Smooth muscle cell of the brain vasculature (primary cell): Measurements from ENCODE around the gene CAPSL.
"Not testable (repeated sequence)": the region's sequence is repeated elsewhere in the genome, so short reads cannot be mapped to it uniquely, and the experiment has no call there.

Source experiments
- DNase-seq: peaks from one replicate; pipeline ENCODE4 v3.0.0-alpha.2; 2012; ENCODE audit warnings: low read depth, low spot score

CAPSL gene

DNA sequence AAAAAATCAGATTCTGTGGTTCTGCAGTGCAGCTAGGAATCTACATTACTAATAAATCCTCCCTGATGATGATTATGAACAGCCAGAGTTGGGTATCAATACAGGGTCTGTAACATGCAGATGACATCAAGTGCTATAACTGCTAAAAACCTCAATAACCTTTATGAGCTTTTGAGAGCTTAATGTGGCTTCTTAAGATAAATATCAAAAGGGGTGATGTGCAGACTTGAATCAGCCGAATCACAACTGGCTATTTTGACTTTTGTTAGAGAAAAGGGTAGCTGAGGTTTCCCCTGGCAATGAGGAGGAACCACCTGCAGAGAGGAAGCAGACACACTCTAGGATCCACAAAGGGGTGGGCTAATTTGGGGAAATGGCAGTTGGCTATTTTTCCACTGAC lies 30.2 kb downstream of the CAPSL start:
- DNase-seq = no peak

GRCh38 chr5:35904443-35905132 lies 33.8 kb downstream of the CAPSL start:
- no peak for DNase-seq

GRCh38 chr5:35903631-35904203 lies 34.7 kb downstream of the CAPSL start:
- no peak for DNase-seq

- no peak for DNase-seq
These were observed 36.3 kb downstream of the CAPSL start for GRCh38 chr5:35902046-35902672.

DNA sequence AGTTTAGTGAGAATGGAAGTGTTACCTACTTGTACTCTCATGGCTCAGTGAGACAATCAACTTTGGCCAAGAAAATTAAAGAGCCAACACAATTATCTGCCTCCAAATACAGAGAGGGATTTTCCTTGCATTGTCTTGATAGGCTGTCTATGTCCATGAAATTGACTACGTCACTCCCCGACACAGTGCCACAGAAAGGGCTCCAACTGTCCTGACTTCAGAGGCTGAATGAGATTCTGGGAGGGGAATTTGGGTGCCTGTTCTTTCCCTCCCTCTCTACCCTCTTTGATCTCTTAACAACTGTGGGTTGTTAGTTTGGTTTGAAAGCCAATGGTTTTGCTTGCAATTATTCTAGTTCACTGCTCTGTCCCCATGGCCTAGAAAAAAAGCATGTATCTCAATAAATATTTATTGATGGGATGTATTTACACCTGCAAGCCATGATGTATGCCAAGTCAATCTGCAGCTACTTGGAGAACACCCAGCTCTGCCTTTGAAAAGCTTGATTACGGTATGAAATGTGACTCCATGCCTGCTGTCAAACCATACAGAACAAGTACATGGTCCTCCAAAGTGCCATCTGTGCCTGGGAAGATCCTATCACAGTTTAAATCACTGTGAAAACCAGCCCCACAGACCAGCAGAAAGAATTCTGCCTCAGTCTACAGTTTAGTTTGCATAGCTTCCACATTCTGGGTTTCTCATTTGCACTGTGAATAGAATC lies 37.3 kb downstream of the CAPSL start:
- no peak for DNase-seq

- no peak for DNase-seq
These were observed 38.6 kb downstream of the CAPSL start for GRCh38 chr5:35899800-35900199.

- no peak for DNase-seq
These were observed 39.3 kb downstream of the CAPSL start for GRCh38 chr5:35898952-35899660.

DNA sequence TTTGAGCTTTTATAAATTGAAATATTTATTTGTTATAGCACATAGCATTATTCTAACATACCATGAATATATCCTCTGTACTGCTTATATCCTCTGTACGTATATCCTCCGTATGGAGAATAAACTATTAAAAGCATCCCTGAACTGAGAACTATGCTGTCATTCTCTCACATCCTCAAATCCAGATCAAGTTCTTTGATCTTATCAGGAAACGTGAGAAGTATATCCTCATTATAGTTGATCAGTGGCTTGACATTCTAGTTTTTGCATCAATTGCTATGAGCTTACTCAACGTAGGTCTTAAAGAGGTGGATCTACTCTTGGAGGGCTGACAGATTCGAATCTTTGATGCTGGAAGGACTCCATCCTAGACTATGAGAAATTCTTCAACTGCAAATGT lies 44.3 kb downstream of the CAPSL start:
- no peak for DNase-seq

DNA sequence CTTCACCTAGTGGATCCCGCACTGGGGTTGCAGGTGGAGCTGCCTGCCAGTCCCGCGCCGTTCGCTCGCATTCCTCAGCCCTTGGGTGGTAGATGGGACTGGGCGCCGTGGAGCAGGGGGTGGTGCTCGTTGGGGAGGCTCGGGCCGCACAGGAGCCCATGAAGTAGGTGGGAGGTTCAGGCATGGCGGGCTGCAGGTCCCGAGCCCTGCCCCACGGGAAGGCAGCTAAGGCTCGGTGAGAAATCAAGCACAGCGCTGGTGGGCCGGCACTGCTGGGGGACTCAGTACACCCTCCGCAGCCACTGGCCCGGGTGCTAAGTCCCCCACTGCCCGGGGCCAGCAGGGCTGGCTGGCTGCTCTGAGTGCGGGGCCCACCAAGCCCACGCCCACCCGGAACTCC lies 45.6 kb downstream of the CAPSL start:
- DNase-seq = not testable (repeated sequence)

DNA sequence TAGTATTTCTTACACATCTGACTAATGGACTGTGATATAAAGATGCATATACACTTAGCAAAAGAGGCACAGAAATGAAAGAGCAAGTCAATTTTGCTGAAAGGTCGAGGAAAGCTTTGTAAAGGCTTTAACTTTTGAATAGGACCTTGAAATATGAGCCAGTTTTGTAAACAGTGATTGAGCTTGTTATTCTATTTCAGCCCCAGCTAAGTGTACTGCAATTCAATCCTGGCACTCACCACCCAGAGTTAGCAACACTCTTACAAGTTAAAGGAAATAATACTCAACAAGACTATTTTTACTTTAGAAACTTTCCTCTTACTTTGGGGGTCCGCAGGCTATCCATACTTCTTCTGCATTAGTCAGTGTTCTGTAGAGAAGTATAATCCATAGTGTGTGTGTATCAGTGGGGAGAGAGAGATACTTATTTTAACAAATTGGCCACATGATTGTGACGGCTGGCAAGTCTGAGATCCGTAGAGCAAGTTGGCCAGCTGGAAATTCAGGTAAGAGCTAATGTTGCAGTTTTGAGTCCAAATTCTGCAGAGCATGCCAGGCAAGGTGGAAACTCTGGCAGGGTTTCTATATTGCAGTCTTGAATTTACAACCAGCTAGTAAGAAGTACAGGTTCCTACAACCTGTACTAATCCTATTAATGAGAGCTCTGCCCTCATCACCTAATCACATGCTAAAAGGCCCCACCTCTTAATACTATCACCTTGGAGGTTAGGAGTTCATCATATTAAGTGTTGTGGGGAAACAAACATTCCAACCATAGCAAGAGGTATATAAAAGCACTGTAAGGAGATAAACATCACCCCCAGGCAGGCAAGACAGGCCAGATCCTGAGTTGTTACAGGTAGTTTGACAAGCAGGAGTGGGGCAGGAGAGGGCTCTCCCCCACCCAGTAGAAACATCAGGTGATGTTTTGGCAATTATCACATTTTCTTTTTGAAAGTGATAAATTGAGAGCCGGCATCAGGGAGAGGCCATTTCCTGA lies 48.1 kb downstream of the CAPSL start:
- no peak for DNase-seq

- no peak for DNase-seq
These were observed 50.9 kb downstream of the CAPSL start for GRCh38 chr5:35887321-35888100.

- DNase-seq = no peak
These were observed 52.0 kb downstream of the CAPSL start for GRCh38 chr5:35886381-35886780.

DNA sequence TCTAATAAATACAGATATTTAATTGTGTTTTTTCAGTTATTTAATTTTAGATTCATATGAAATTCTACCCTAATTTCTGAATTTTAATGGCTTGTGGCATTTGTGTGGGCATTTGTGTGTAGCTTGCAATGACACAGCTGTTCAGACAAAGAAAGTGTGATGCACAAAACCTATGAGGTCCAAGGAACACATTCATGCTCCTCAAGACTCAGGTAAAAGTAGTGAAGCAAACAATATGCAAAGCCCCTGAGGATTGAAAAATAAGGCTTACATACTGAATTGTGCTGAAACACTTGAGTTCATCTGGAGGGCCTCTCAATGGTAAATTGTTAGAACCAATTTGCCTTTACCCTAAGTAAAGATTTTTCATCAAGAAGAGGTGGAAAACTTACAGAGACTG lies 53.6 kb downstream of the CAPSL start:
- no peak for DNase-seq

DNA sequence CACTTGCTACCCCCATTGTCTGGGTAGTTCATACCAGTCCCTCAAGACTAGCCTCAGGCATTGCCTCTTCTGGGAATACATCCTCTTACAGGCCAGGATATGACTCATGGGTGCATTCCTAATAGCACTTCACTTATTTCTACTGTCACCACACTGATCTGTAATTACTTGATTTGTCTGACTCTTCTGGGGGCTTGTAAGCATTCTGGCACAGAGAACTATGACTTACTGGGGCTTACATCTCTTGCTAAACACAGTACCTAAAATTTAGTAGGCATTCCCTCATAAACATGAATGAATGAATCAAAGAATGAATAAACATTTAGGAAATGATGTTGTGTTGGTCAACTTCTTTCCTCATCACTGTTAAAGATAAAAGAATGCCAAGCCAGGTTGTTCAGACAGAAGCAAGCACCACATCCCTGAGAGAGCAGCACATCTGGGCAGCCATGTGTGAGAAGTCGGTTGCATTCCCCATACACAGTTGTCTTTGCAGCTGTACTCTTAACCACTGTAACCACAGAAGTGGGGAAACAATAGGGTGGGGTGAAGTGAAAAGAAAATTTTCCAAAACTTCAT lies 54.1 kb downstream of the CAPSL start:
- DNase-seq = no peak

DNA sequence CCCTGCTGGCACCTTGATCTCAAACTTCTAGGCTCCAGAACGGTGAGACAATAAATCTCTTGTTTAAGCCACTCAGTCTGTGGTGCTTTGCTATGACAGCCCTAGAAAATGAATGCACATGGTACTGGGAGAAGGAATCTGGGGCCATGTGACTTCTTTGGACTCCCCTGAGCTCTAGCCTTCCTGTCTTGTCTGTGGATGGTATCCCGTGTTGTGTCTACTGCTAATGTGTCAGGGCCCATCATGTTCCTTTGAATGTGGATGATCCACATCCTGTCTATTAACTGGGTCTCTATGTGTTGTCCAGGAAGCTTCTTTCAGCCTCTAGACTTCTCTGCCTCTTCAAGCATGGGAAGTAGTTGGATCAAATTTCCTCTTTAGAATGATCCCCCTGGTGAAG lies 56.7 kb downstream of the CAPSL start:
- DNase-seq = no peak

DNA sequence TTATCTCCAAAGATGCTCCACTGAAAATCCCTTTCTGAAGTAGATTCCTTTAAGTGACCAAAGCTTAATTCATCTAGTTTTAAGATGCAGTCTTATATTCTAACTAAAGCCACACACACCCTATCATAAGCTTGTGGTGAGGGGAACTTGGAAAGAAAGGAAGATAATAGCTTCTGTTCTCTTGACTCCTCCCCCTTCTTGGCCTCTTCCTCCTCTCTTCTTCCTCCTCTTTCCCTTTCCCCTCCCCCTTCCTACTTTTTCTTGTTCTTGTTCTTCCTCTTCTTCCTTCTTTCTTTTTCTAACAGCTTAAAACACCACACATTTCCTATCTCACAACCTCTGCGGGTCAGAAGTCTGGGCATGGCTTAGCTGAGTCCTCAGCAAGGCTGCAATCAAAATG lies 58.3 kb downstream of the CAPSL start:
- no peak for DNase-seq

DNA sequence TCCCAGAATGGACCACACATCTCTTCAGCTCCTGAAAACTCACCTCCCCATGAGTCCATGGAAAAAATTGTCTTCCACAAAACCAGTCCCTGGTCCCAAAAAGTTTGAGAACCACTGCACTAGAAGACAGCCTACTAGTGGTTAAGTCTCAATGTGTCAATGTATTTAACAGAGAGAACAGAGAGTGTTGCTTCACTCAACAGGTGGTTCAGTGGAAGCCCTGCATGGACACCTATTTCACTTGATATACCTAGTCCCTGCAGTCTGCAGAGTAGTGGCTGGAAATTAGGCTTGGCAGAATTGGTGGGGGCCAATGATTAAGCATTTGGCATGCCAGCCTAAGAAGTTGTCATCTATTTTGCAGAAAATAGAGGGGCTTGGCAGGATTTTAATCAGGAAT lies 58.8 kb downstream of the CAPSL start:
- DNase-seq = no peak

DNA sequence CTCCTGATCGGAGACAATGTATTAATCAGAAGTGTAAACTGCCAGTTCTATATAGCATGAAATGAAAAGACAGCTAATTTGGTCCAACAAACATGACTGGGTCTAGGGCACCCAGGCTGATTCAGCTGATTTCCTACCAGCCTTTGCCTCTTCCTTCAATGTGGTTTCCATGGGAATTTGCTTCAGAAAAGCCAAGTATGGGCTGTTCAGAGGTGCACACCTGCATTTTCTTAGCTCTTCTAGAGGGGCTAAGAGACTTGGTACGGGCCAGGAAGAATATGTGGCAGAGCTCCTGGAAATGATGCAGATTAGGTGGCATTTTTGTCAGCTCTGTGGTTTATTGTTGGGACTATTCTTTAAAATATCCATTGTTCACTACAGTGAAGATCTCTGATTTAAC lies 59.3 kb downstream of the CAPSL start:
- DNase-seq = no peak

GRCh38 chr5:35878079-35878478 lies 60.3 kb downstream of the CAPSL start:
- DNase-seq = no peak

DNA sequence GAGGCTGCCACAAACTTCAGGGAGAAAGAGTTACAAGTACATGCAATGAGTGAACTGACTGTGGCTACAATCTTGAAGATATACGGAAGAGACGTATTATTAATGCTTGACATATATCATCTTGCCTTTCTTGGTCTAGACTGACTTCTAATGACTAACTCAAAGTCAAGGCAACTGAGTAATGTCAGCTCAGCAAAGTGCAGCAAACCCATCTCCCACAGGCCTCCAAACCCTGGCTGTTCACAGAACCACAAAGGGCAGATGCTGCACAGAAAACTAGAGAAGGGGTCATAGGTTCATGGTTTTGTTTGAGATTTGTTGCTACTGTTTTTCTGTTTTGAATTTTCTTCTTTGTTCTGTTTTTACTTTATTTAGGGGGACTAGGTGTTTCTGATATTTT lies 60.8 kb downstream of the CAPSL start:
- DNase-seq = no peak
